T-cell (primary cell): ENCODE measurements around the gene TOMM22. TPM values are rescaled to one million over a fixed set of nuclear protein-coding genes. Genes with fewer than 3 reads are reported as not detected.

ENCODE experiments used
- ATAC-seq, 4 experiments: fragments of 200-7000 bp in 3 of 4; fragments of 150-1000 bp in 1 of 4; cut with Tn5 transposase; replicated peaks in 1 of 4; 1 replicate in 3 of 4; 2 replicates in 1 of 4; pipeline ENCODE4 v1.10.0; 2021; ENCODE audit warnings: moderate library complexity in 3 of 4, mild to moderate bottlenecking in 2 of 4, moderate number of reproducible peaks in 1 of 4
- CTCF ChIA-PET, 2 donors: fragments of 300-600 bp; sonication (Branson Sonifier 250); formaldehyde crosslinking; loops; one replicate each; lab custom pipeline; 2022; ENCODE audit warnings: antibody characterized with exemption in 2 of 2; lab: Charles Lee
- POLR2A ChIA-PET, 2 donors: fragments of 300-600 bp; sonication (Branson Sonifier 250); formaldehyde crosslinking; loops; one replicate each; lab custom pipeline; 2022; ENCODE audit warnings: antibody characterized with exemption in 2 of 2; lab: Charles Lee
- DNase-seq, 35 experiments: peaks; one replicate each; pipeline versions ENCODE4 v3.0.0 to v3.0.0-alpha.2; 2013 to 2023
- H3K27ac ChIP-seq: one replicate; pipeline ENCODE4 v1.5.1; 2013; ENCODE audit warnings: low read length
- H3K27me3 ChIP-seq, 2 experiments: replicated peaks in 1 of 2; 1 replicate in 1 of 2; 2 replicates in 1 of 2; pipeline versions ENCODE4 v1.6.1 to v1.7.0; 2013; ENCODE audit warnings: low read length in 1 of 2, mixed read lengths in 1 of 2; ENCODE audit not compliant: control insufficient read depth in 2 of 2, insufficient read depth in 2 of 2; ENCODE audit errors: extremely low read depth in 1 of 2
- H3K36me3 ChIP-seq, 2 donors: 1 replicate in 1 of 2; 2 replicates in 1 of 2; pipeline versions ENCODE4 v1.6.1 to v1.7.0; 2013; ENCODE audit warnings: low read length in 1 of 2; ENCODE audit not compliant: control insufficient read depth in 2 of 2, insufficient read depth in 1 of 2; ENCODE audit errors: extremely low read depth in 1 of 2
- H3K4me1 ChIP-seq, 2 experiments: 1 replicate in 1 of 2; 2 replicates in 1 of 2; pipeline versions ENCODE4 v1.6.1 to v1.7.0; 2013; ENCODE audit warnings: low read length in 2 of 2, mixed read lengths in 1 of 2; ENCODE audit not compliant: insufficient read depth in 2 of 2, control insufficient read depth in 1 of 2; ENCODE audit errors: extremely low read depth in 1 of 2
- H3K4me3 ChIP-seq, 2 donors: 1 replicate in 1 of 2; 2 replicates in 1 of 2; pipeline versions ENCODE4 v1.5.1 to v1.7.0; 2013; ENCODE audit warnings: mild to moderate bottlenecking in 2 of 2, low read length in 1 of 2, moderate library complexity in 1 of 2; ENCODE audit not compliant: control insufficient read depth in 1 of 2; ENCODE audit errors: extremely low read depth in 1 of 2
- H3K9me3 ChIP-seq: 2 replicates; pipeline ENCODE4 v1.7.0; 2013
- H3K27ac Mint-ChIP-seq, 2 donors: one replicate each; pipeline ENCODE4 v1.8.0; 2020 to 2021; ENCODE audit warnings: mild to moderate bottlenecking in 2 of 2, mixed read lengths in 2 of 2
- H3K27me3 Mint-ChIP-seq, 2 donors: one replicate each; pipeline ENCODE4 v1.8.0; 2021 to 2022; ENCODE audit warnings: mixed read lengths in 2 of 2
- H3K36me3 Mint-ChIP-seq: one replicate; pipeline ENCODE4 v1.8.0; 2021; ENCODE audit warnings: mixed read lengths
- H3K4me1 Mint-ChIP-seq, 3 donors: one replicate each; pipeline ENCODE4 v1.8.0; 2020 to 2022; ENCODE audit warnings: mixed read lengths in 3 of 3, mild to moderate bottlenecking in 1 of 3
- H3K4me3 Mint-ChIP-seq, 3 donors: one replicate each; pipeline ENCODE4 v1.8.0; 2020 to 2022; ENCODE audit warnings: mild to moderate bottlenecking in 3 of 3, mixed read lengths in 3 of 3, moderate library complexity in 3 of 3
- H3K9me3 Mint-ChIP-seq, 3 donors: one replicate each; pipeline ENCODE4 v1.8.0; 2020 to 2022; ENCODE audit warnings: mixed read lengths in 3 of 3
- WGBS: methylation state at CpG from one replicate; pipeline ENCODE4 v1.1.5; 2013; ENCODE audit warnings: missing lambda C conversion rate; ENCODE audit not compliant: insufficient coverage; 5-methylcytosine and 5-hydroxymethylcytosine counted together
- total RNA-seq, 35 experiments: library from RNA in 6 of 35; stranded (reverse) in 6 of 35; fragments of 120-200 nt in 1 of 35; gene quantifications; one replicate each; pipeline versions ENCODE4 v1.2.1 to v1.2.4 and lab custom pipeline; 2013 to 2026

Gene TOMM22
- total RNA-seq, 5 donors from 2014 or later (not counting 1 experiment from before 2014, with no cell fraction given): 52.4 to 58.1 (median 53.3) TPM

DNA sequence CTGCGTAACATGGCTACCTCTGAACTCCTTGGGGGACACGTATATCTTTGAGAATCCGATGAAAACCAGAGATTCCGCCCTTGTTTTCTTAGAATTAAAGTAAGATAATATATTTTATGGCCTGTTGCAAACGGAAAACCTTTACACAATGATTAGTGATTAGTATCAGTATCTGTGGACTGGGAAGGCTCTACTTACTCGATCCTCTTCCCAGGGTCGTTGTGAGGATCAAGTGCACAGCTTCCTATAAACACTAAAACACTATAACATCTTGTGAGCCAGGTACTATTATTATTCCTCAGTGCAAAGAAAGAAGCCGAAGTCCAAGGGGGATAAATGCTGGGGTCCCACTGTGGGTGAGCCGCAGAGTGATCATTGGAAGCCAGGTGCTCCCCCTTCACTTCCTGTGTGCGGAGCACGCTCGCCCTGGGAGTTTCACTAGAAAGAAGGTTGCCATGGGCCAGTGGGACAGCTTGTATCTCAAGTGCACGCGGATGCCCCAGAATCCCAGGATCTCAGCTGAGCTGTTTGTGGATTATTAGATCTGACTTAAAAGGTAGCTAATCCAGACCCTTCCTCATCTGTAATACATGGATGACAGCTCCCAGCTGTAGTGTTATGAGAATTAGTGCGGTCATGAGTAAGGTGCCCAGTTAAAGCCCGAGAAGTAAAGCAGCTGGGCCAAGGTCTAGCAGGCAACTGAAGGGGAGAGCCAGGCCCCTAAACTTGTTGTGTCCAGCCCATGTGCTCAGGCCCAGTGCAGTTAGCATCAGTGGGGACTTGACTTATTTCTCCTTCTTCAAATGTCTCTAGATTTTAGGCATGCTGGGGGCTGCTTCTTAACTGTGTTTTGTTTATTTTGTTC, 24.5 kb upstream of the TOMM22 start:
- Mint-ChIP-seq H3K4me1 (peaks cover 10 to 22% (median 16%) of the 10 kb centered on the region in 3 donors), H3K27me3 (no peaks in the 10 kb centered on the region), H3K27ac (peak overlapping the region; percentile 97 to 98), H3K9me3 (no peaks in the 10 kb centered on the region), H3K4me3 (peak overlapping the region; percentile 92 to 94 (median 92)), H3K36me3 (no peaks in the 10 kb centered on the region)
- POLR2A ChIA-PET: interaction anchor here (0.5 to 0.6 kb wide), 2 partner anchors 24 to 51 kb away, joined by 3 read pairs; partner anchors contain the start of gene TOMM22 (in 1 of the 2)
- peaks cover 0 to 14% of the 10 kb centered on the region in 2 experiments for H3K4me1 ChIP-seq
- no peaks in the 10 kb centered on the region for H3K27me3 ChIP-seq
- CTCF ChIA-PET: interaction anchor here in 1 of 2 donors (1.0 kb wide), 1 partner anchor 25 kb away, joined by 3 read pairs; the partner anchor contains the start of gene TOMM22
- peak in 16 of 35 experiments; percentile 4 to 59 (median 14) for DNase-seq
- ATAC-seq: peak; percentile 20 to 31 (median 26)
- peak overlapping the region; percentile 93 to 94 for H3K4me3 ChIP-seq
- H3K27ac ChIP-seq: peak overlapping the region; percentile 93
- 13% methylated on average over 4 of the region's 16 CpGs for whole genome bisulfite sequencing
- peaks cover 0 to 4% of the 10 kb centered on the region in 2 donors for H3K36me3 ChIP-seq
- no peaks in the 10 kb centered on the region for H3K9me3 ChIP-seq

DNA sequence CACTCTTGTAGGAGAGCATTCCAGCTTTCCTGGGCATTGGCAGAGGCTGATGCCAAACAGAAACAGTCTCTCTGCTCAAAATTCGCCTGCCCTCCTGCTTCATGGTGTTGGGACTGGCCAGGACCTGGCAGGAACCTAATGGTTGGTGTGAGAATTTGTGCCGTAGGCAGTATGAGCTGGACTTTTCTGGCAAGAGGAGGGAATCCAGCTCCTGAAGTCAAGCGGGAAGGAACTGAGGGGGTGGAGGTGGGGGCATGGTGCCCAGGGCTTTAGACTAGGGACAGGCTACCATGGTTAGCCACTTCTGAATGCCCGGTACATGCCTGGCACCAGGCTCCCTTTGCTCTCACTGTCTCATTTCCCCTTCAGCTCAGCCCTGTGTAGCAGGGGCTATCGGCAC, 6.9 kb upstream of the TOMM22 start:
- POLR2A ChIA-PET: no interaction called here
- H3K4me1 Mint-ChIP-seq: no peaks in the 10 kb centered on the region
- Histone ChIP-seq H3K9me3 (no peaks in the 10 kb centered on the region), H3K4me3 (no peak overlapping the region), H3K27me3 (peaks cover 0 to 4% of the 10 kb centered on the region in 2 experiments), H3K27ac (no peak overlapping the region), H3K4me1 (no peaks in the 10 kb centered on the region), H3K36me3 (peaks cover 4 to 13% of the 10 kb centered on the region in 2 donors)
- no peak for ATAC-seq
- H3K27ac Mint-ChIP-seq: no peak overlapping the region
- no peaks in the 10 kb centered on the region for H3K9me3 Mint-ChIP-seq
- H3K27me3 Mint-ChIP-seq: no peaks in the 10 kb centered on the region
- 90% methylated on average over 5 of the region's 5 CpGs for WGBS
- H3K4me3 Mint-ChIP-seq: no peak overlapping the region
- no peak for DNase-seq
- CTCF ChIA-PET: no interaction called here
- peaks cover 19% of the 10 kb centered on the region for H3K36me3 Mint-ChIP-seq

DNA sequence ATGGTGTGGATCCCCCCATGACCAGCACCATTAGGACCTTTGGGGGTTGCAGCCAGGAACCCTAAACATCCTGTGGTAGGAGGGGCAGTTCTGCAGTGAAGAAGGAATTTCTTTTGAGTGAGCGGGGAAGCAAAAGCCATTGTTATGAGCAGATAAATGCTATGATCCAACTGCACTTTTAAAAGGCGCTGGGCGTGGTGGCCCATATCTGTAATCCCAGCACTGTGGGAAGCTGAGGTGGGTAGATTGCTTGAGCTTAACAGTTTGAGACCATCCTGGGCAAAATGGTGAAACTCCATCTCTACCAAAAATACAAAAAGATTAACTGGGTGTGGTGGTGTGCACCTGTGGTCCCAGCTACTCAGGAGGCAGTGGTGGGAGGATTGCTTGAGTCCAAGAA, 5.9 kb upstream of the TOMM22 start:
- no peak overlapping the region for H3K4me3 ChIP-seq
- H3K4me1 ChIP-seq: no peaks in the 10 kb centered on the region
- H3K36me3 ChIP-seq: peaks cover 4 to 12% of the 10 kb centered on the region in 2 donors
- peaks cover 0 to 4% of the 10 kb centered on the region in 2 experiments for H3K27me3 ChIP-seq
- POLR2A ChIA-PET: no interaction called here
- no peaks in the 10 kb centered on the region for H3K4me1 Mint-ChIP-seq
- no peaks in the 10 kb centered on the region for H3K9me3 ChIP-seq
- no peak overlapping the region for H3K27ac ChIP-seq
- CTCF ChIA-PET: no interaction called here
- H3K9me3 Mint-ChIP-seq: no peaks in the 10 kb centered on the region
- DNase-seq (no peak), ATAC-seq (no peak)
- no peak overlapping the region for H3K27ac Mint-ChIP-seq
- peaks cover 15% of the 10 kb centered on the region for H3K36me3 Mint-ChIP-seq
- WGBS: 88% methylated on average over 1 of the region's 3 CpGs
- H3K27me3 Mint-ChIP-seq: no peaks in the 10 kb centered on the region
- no peak overlapping the region for H3K4me3 Mint-ChIP-seq

DNA sequence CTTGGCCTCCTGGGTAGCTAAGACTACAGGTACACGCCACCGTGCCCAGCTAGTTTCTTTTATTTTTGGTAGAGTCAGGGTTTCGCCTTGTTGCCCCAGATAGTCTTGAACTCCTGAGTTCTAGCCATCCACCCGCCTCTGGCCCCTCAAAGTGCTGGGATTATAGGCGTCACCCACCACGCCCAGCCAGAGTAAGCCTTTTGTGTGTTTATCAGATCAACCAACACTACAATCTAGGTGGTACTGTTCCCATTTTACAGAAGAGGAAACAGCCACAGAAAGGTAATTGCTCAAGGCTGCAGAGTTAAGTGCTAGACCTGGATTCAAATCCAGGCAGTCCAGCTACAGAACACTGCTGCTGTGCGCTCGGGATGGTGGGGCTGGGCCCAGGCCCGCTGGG, 3.1 kb downstream of the TOMM22 start:
- no peak for ATAC-seq
- H3K27me3 ChIP-seq: no peaks in the 10 kb centered on the region
- H3K27me3 Mint-ChIP-seq: no peaks in the 10 kb centered on the region
- WGBS: 100% methylated on average over 3 of the region's 9 CpGs
- no peak overlapping the region for H3K27ac Mint-ChIP-seq
- peaks cover 16 to 58% of the 10 kb centered on the region in 2 donors for H3K36me3 ChIP-seq
- no peak for DNase-seq
- H3K27ac ChIP-seq: no peak overlapping the region
- no peaks in the 10 kb centered on the region for H3K9me3 ChIP-seq
- H3K4me3 Mint-ChIP-seq: no peak overlapping the region
- peaks cover 5 to 17% of the 10 kb centered on the region in 2 experiments for H3K4me1 ChIP-seq
- H3K4me1 Mint-ChIP-seq: peaks cover 19 to 24% (median 23%) of the 10 kb centered on the region in 3 donors
- ChIA-PET POLR2A (interaction anchor here in 1 of 2 donors (0.7 kb wide), 1 partner anchor 161 kb away, joined by 9 read pairs; no protein-coding TSS in a partner anchor), CTCF (interaction anchor here in 1 of 2 donors (0.7 kb wide), 1 partner anchor 13 kb away, joined by 3 read pairs; no protein-coding TSS in a partner anchor)
- no peaks in the 10 kb centered on the region for H3K9me3 Mint-ChIP-seq
- H3K4me3 ChIP-seq: no peak overlapping the region
- peaks cover 26% of the 10 kb centered on the region for H3K36me3 Mint-ChIP-seq

DNA sequence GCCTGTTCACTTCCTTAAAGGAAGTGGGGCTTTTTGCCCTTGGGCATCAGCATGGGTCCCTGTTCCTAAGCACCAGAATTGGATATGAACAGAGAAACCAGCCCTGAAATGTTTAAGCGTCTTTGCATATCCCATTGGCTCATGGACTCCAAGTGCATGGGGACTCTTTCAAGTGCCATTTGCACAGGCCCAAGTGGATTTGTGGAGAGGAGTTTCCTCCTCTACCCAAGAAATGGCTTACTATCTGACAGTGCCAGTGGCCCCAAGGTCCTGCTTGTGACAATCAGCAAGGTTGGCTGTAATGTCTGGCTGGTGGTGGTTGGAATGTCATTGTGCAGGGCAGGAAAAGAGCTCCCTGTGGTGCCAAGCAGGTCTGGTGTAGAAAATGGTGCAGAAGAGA, 4.0 kb downstream of the TOMM22 start:
- no peaks in the 10 kb centered on the region for H3K9me3 Mint-ChIP-seq
- H3K27me3 ChIP-seq: no peaks in the 10 kb centered on the region
- H3K4me1 ChIP-seq: peaks cover 5 to 17% of the 10 kb centered on the region in 2 experiments
- peaks cover 19 to 24% (median 23%) of the 10 kb centered on the region in 3 donors for H3K4me1 Mint-ChIP-seq
- peaks cover 28% of the 10 kb centered on the region for H3K36me3 Mint-ChIP-seq
- WGBS: no CpG with 5 or more reads among the region's 1 CpG
- H3K27ac Mint-ChIP-seq: no peak overlapping the region
- no peaks in the 10 kb centered on the region for H3K9me3 ChIP-seq
- ATAC-seq: no peak
- ChIA-PET CTCF (no interaction called here), POLR2A (no interaction called here)
- H3K4me3 Mint-ChIP-seq: no peak overlapping the region
- H3K4me3 ChIP-seq: no peak overlapping the region
- no peak for DNase-seq
- H3K36me3 ChIP-seq: peaks cover 16 to 61% of the 10 kb centered on the region in 2 donors
- H3K27me3 Mint-ChIP-seq: no peaks in the 10 kb centered on the region
- H3K27ac ChIP-seq: no peak overlapping the region

DNA sequence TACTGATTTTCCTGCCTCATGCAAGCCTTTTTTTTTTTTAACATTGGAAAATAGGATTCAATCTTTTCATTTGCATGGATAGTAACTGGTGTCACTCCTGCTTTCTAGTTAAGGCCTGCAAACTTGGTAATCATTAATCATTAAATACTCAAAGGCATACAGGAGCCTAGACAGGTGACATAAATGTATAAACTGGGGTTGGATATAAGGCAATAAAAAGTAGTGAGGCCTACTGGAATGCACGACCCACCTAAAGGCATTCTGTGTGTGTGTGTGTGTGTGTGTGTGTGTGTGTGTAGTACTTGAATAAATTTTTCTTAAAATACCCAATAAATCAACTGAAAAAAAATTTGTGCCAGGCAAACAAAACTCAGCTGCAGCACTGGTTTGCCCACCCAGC, 7.9 kb downstream of the TOMM22 start:
- H3K27me3 Mint-ChIP-seq: no peaks in the 10 kb centered on the region
- H3K36me3 Mint-ChIP-seq: peaks cover 41% of the 10 kb centered on the region
- ChIA-PET CTCF (interaction anchor here in 1 of 2 donors (0.6 kb wide), 1 partner anchor 180 kb away, joined by 3 read pairs; no protein-coding TSS in a partner anchor), POLR2A (interaction anchor here in 1 of 2 donors (0.6 kb wide), 1 partner anchor 18 kb away, joined by 5 read pairs; no protein-coding TSS in a partner anchor)
- Histone ChIP-seq H3K36me3 (peaks cover 11 to 60% of the 10 kb centered on the region in 2 donors), H3K27ac (no peak overlapping the region), H3K4me1 (no peaks in the 10 kb centered on the region), H3K9me3 (no peaks in the 10 kb centered on the region), H3K4me3 (no peak overlapping the region), H3K27me3 (no peaks in the 10 kb centered on the region)
- H3K9me3 Mint-ChIP-seq: no peaks in the 10 kb centered on the region
- no peak for DNase-seq
- H3K4me3 Mint-ChIP-seq: no peak overlapping the region
- ATAC-seq: no peak
- no CpG with 5 or more reads among the region's 1 CpG for WGBS
- no peak overlapping the region for H3K27ac Mint-ChIP-seq
- peaks cover 15 to 20% (median 19%) of the 10 kb centered on the region in 3 donors for H3K4me1 Mint-ChIP-seq
